Neutrophil (primary cell): Measurements from ENCODE around the gene GFRA4.

Source experiments
- H3K27ac ChIP-seq: fragments of 200-600 bp; sonication (generic); 2 replicates; pipeline ENCODE4 v1.5.1; 2016; ENCODE audit warnings: mild to moderate bottlenecking, moderate library complexity
- H3K27me3 ChIP-seq: fragments of 200-600 bp; sonication (generic); 2 replicates; pipeline ENCODE4 v1.6.0; 2016; ENCODE audit warnings: mild to moderate bottlenecking
- H3K36me3 ChIP-seq: fragments of 200-600 bp; sonication (generic); 2 replicates; pipeline ENCODE4 v1.5.1; 2017
- H3K4me1 ChIP-seq, 2 experiments: fragments of 200-600 bp in 1 of 2; sonication (generic) in 1 of 2; 1 replicate in 1 of 2; 2 replicates in 1 of 2; pipeline versions ENCODE4 v1.5.1 to v1.6.1; 2013 to 2016; ENCODE audit warnings: low read depth in 1 of 2, low read length in 1 of 2, mild to moderate bottlenecking in 1 of 2, moderate library complexity in 1 of 2; ENCODE audit not compliant: control insufficient read depth in 1 of 2, insufficient read depth in 1 of 2
- H3K4me3 ChIP-seq, 2 experiments: fragments of 200-600 bp in 1 of 2; sonication (generic) in 1 of 2; 1 replicate in 1 of 2; 2 replicates in 1 of 2; pipeline ENCODE4 v1.5.1; 2013 to 2016; ENCODE audit warnings: low read depth in 1 of 2, low read length in 1 of 2, mild to moderate bottlenecking in 1 of 2, moderate library complexity in 1 of 2
- H3K9me3 ChIP-seq: fragments of 200-600 bp; sonication (generic); 2 replicates; pipeline ENCODE4 v1.5.1; 2016
- CTCF ChIP-seq: fragments of 200-600 bp; sonication (generic); IDR thresholded peaks from 2 replicates; pipeline ENCODE4 v1.5.1; 2016; ENCODE audit warnings: antibody characterized with exemption

Gene GFRA4

GRCh38 chr20:3652221-3652620 is 11.0 kb downstream of the GFRA4 start:
- H3K27ac ChIP-seq: peak overlapping the region; percentile 85
- H3K36me3 ChIP-seq: peaks cover 5% of the 10 kb centered on the region
- no peak for TF ChIP-seq CTCF
- H3K27me3 ChIP-seq: peaks cover under 1% of the 10 kb centered on the region
- H3K4me1 ChIP-seq: peaks cover 19 to 38% of the 10 kb centered on the region in 2 experiments
- H3K4me3 ChIP-seq: no peak overlapping the region
- H3K9me3 ChIP-seq: no peaks in the 10 kb centered on the region

- no peak for TF ChIP-seq CTCF
- Histone ChIP-seq H3K4me3 (no peak overlapping the region), H3K36me3 (peaks cover 11% of the 10 kb centered on the region), H3K9me3 (no peaks in the 10 kb centered on the region), H3K27ac (peak overlapping the region; percentile 85), H3K27me3 (no peaks in the 10 kb centered on the region), H3K4me1 (peaks cover 19 to 38% of the 10 kb centered on the region in 2 experiments)
Measured at GRCh38 chr20:3651204-3651962, 11.8 kb downstream of the GFRA4 start.

- H3K27me3 ChIP-seq: no peaks in the 10 kb centered on the region
- H3K36me3 ChIP-seq: peaks cover 22% of the 10 kb centered on the region
- no peak overlapping the region for H3K27ac ChIP-seq
- TF ChIP-seq CTCF: no peak
- peaks cover 14 to 28% of the 10 kb centered on the region in 2 experiments for H3K4me1 ChIP-seq
- no peaks in the 10 kb centered on the region for H3K9me3 ChIP-seq
- no peak overlapping the region for H3K4me3 ChIP-seq
Measured at GRCh38 chr20:3648951-3649350, 14.2 kb downstream of the GFRA4 start.

GRCh38 chr20:3647473-3647872 is 15.7 kb downstream of the GFRA4 start:
- TF ChIP-seq CTCF: no peak

GRCh38 chr20:3646651-3647050 is 16.5 kb downstream of the GFRA4 start:
- no peak for TF ChIP-seq CTCF
- Histone ChIP-seq H3K27ac (no peak overlapping the region), H3K9me3 (no peaks in the 10 kb centered on the region), H3K4me3 (no peak overlapping the region), H3K27me3 (no peaks in the 10 kb centered on the region), H3K36me3 (peaks cover 22% of the 10 kb centered on the region), H3K4me1 (peaks cover 0 to 5% of the 10 kb centered on the region in 2 experiments)

More at GRCh38 chr20:3647473-3647872, 15.7 kb downstream of the GFRA4 start:
- no peak overlapping the region for H3K27ac ChIP-seq
- H3K9me3 ChIP-seq: no peaks in the 10 kb centered on the region
- peaks cover 22% of the 10 kb centered on the region for H3K36me3 ChIP-seq
- no peaks in the 10 kb centered on the region for H3K27me3 ChIP-seq
- H3K4me1 ChIP-seq: peaks cover 0 to 13% of the 10 kb centered on the region in 2 experiments
- H3K4me3 ChIP-seq: no peak overlapping the region
